ENCODE results near the gene ADAMTS9. TPM values are rescaled to one million over a fixed set of nuclear protein-coding genes. Genes with fewer than 3 reads are reported as not detected.

Gene ADAMTS9
- total RNA-seq, 1 experiment from 2014 or later, result 0.46 TPM

- no peak overlapping the region for H4K91ac ChIP-seq (ENCODE audit: insufficient read length, low read depth, low read length)
- no peaks in the 10 kb centered on the region for H3K27me3 ChIP-seq (ENCODE audit: insufficient read depth, low read length)
- Mint-ChIP-seq H3K27ac (peak overlapping the region in 1 of 3 experiments; percentile 20; a peak in 2 of 7 replicates), H3K36me3 (ENCODE audit: insufficient read depth in 1 of 3, low read depth in 3 of 3) (no peaks in the 10 kb centered on the region), H3K27me3 (ENCODE audit: low read depth) (no peaks in the 10 kb centered on the region; the same call in 1 of the 2 replicates), H3K4me1 (peaks cover 32 to 44% of the 10 kb centered on the region in 2 experiments), H3K9me3 (no peaks in the 10 kb centered on the region), H3K4me3 (no peak overlapping the region; a peak in 1 of 5 replicates)
- no peak overlapping the region for H4K8ac ChIP-seq (replicated peaks; ENCODE audit: insufficient read length, low read depth, low read length)
- no peak overlapping the region for H3K4me2 ChIP-seq (ENCODE audit: insufficient read depth, insufficient read length, low read length)
- H3K14ac ChIP-seq (ENCODE audit: insufficient read depth, low read length), result no peak overlapping the region
- H3K9me3 ChIP-seq (ENCODE audit: control insufficient read depth, low read depth, low read length), result no peaks in the 10 kb centered on the region
- H3K79me1 ChIP-seq (ENCODE audit: insufficient read depth, low read depth, low read length, poor library complexity, severe bottlenecking), result no peaks in the 10 kb centered on the region
- no peak overlapping the region for H2AK5ac ChIP-seq (ENCODE audit: insufficient read length, low read length)
- H3T11ph ChIP-seq (ENCODE audit: low read length), result no peak overlapping the region
- H3K18ac ChIP-seq (ENCODE audit: insufficient read length, low read depth, low read length), result no peak overlapping the region
- no peak overlapping the region for H3K56ac ChIP-seq (ENCODE audit: insufficient read length, low read depth, low read length)
- H2BK120ac ChIP-seq (ENCODE audit: low read depth, low read length, poor library complexity, severe bottlenecking), result no peak overlapping the region
- no peak overlapping the region for H2BK12ac ChIP-seq (ENCODE audit: insufficient read length, low read depth, low read length)
- no peak overlapping the region for H2BK20ac ChIP-seq (ENCODE audit: low read depth, low read length, poor library complexity, severe bottlenecking)
- no peak overlapping the region for H4K5ac ChIP-seq (ENCODE audit: insufficient read length, low read depth, low read length)
- no peak for DNase-seq
- no peak overlapping the region for H2AFZ ChIP-seq (ENCODE audit: low read length)
- H2BK15ac ChIP-seq (ENCODE audit: low read depth, low read length), result no peak overlapping the region
- no peak overlapping the region for H3K4ac ChIP-seq (ENCODE audit: low read depth, low read length)
- H3K9ac ChIP-seq (ENCODE audit: extremely low read depth, insufficient read length, low read length), result no peak overlapping the region
- WGBS (ENCODE audit: extremely low coverage, insufficient read length, low lambda C conversion rate), result no CpG with 5 or more reads among the region's 4 CpGs
- H2BK5ac ChIP-seq (ENCODE audit: insufficient read length, low read length), result no peak overlapping the region
- H3K79me2 ChIP-seq (ENCODE audit: insufficient read depth, low read length), result no peaks in the 10 kb centered on the region
- peaks cover 12% of the 10 kb centered on the region for H3K4me1 ChIP-seq (ENCODE audit: insufficient read depth, low read length)
- no peaks in the 10 kb centered on the region for H4K20me1 ChIP-seq (ENCODE audit: control insufficient read depth, insufficient read depth, insufficient read length)
- no peaks in the 10 kb centered on the region for H3K23me2 ChIP-seq (ENCODE audit: insufficient read length, low read depth, low read length, poor library complexity, severe bottlenecking)
- H3K23ac ChIP-seq (ENCODE audit: insufficient read length, low read depth, low read length), result no peak overlapping the region
- no peak overlapping the region for H3K27ac ChIP-seq (ENCODE audit: insufficient read length, low read depth, low read length)
- TF ChIP-seq CTCF (conservative IDR thresholded peaks at IDR 0.05), result no peak
These were observed 100.8 kb downstream of the ADAMTS9 start for GRCh38 chr3:64586952-64587351.
